HepG2 (cell line): Measurements from ENCODE around the gene SLC23A2. TPM values are rescaled to one million over a fixed set of nuclear protein-coding genes. Genes with fewer than 3 reads are reported as not detected.

Experiments
- ARNT2 ChIP-seq: sonication (generic); formaldehyde crosslinking; IDR thresholded peaks from 2 replicates; pipeline ENCODE4 v1.8.0; 2022; ENCODE audit warnings: mild to moderate bottlenecking, low read depth, missing genetic modification reagents, moderate library complexity
- BCL6 ChIP-seq: IDR thresholded peaks from 2 replicates; pipeline ENCODE4 v1.6.1; 2016; ENCODE audit warnings: missing genetic modification reagents, missing compliant biosample characterization
- CENPBD1 ChIP-seq: sonication (generic); formaldehyde crosslinking; IDR thresholded peaks from 2 replicates; pipeline ENCODE4 v1.8.0; 2022; ENCODE audit warnings: missing genetic modification reagents, low read depth, mild to moderate bottlenecking, borderline replicate concordance
- HOXD1 ChIP-seq: sonication (generic); formaldehyde crosslinking; IDR thresholded peaks from 2 replicates; pipeline ENCODE4 v1.5.0; 2020; ENCODE audit warnings: missing genetic modification reagents
- JDP2 ChIP-seq: sonication (generic); formaldehyde crosslinking; IDR thresholded peaks from 2 replicates; pipeline ENCODE4 v1.8.1; 2022; ENCODE audit warnings: missing genetic modification reagents, borderline replicate concordance
- KAT8 ChIP-seq: IDR thresholded peaks from 2 replicates; pipeline ENCODE4 v1.6.1; 2016; ENCODE audit warnings: missing genetic modification reagents, missing compliant biosample characterization
- NCOA5 ChIP-seq: sonication (generic); formaldehyde crosslinking; IDR thresholded peaks from 2 replicates; pipeline ENCODE4 v1.4.0; 2020; ENCODE audit warnings: missing genetic modification reagents
- NR2C2 ChIP-seq: sonication (generic); formaldehyde crosslinking; IDR thresholded peaks from 2 replicates; pipeline ENCODE4 v1.4.0; 2020; ENCODE audit warnings: missing genetic modification reagents, mild to moderate bottlenecking, moderate library complexity, borderline replicate concordance
- PHF5A ChIP-seq: IDR thresholded peaks from one replicate; pipeline ENCODE4 v1.6.1; 2018; ENCODE audit warnings: low read depth, missing genetic modification reagents; ENCODE audit not compliant: unreplicated experiment
- REST ChIP-seq, 2 experiments: IDR thresholded peaks; 2 replicates each; pipeline ENCODE4 v1.6.1; 2011 to 2012; ENCODE audit warnings: low read length in 2 of 2, borderline replicate concordance in 1 of 2, low read depth in 1 of 2, mild to moderate bottlenecking in 1 of 2, moderate library complexity in 1 of 2
- REXO4 ChIP-seq: sonication (generic); formaldehyde crosslinking; IDR thresholded peaks from 2 replicates; pipeline ENCODE4 v1.8.0; 2022; ENCODE audit warnings: missing genetic modification reagents, mild to moderate bottlenecking, borderline replicate concordance
- RFX1 ChIP-seq: fragments of 450-650 bp; IDR thresholded peaks from 2 replicates; pipeline ENCODE4 v1.6.1; 2017
- RFX3 ChIP-seq: IDR thresholded peaks from 2 replicates; pipeline ENCODE4 v1.6.1; 2016; ENCODE audit warnings: missing biosample characterization, missing genetic modification reagents
- RNF219 ChIP-seq: sonication (generic); formaldehyde crosslinking; IDR thresholded peaks from 2 replicates; pipeline ENCODE4 v1.5.0; 2020; ENCODE audit warnings: mild to moderate bottlenecking, missing genetic modification reagents
- SIX4 ChIP-seq: sonication (generic); formaldehyde crosslinking; IDR thresholded peaks from 2 replicates; pipeline ENCODE4 v1.4.0; 2020; ENCODE audit warnings: missing genetic modification reagents
- SMAD3 ChIP-seq: sonication (generic); formaldehyde crosslinking; IDR thresholded peaks from 2 replicates; pipeline ENCODE4 v1.4.0; 2020; ENCODE audit warnings: missing genetic modification reagents
- SOX5 ChIP-seq: IDR thresholded peaks from 2 replicates; pipeline ENCODE4 v1.6.1; 2016; ENCODE audit warnings: borderline replicate concordance
- TBX3 ChIP-seq: fragments of 450-650 bp; IDR thresholded peaks from 2 replicates; pipeline ENCODE4 v1.6.1; 2017; ENCODE audit warnings: antibody characterized with exemption, mild to moderate bottlenecking, inconsistent platforms, borderline replicate concordance
- ZBTB3 ChIP-seq: sonication (generic); formaldehyde crosslinking; IDR thresholded peaks from 2 replicates; pipeline ENCODE4 v1.4.0; 2020; ENCODE audit warnings: low read depth, mild to moderate bottlenecking, moderate library complexity, missing genetic modification reagents, borderline replicate concordance
- ZBTB34 ChIP-seq: sonication (generic); formaldehyde crosslinking; IDR thresholded peaks from 2 replicates; pipeline ENCODE4 v1.8.0; 2022; ENCODE audit warnings: mild to moderate bottlenecking, missing genetic modification reagents
- ZNF3 ChIP-seq: IDR thresholded peaks from 2 replicates; pipeline ENCODE4 v1.7.0; 2017; ENCODE audit warnings: inconsistent platforms
- ZNF367 ChIP-seq: sonication (generic); formaldehyde crosslinking; IDR thresholded peaks from 2 replicates; pipeline ENCODE4 v1.4.0; 2020; ENCODE audit warnings: missing genetic modification reagents, borderline replicate concordance
- ZNF510 ChIP-seq: sonication (generic); formaldehyde crosslinking; IDR thresholded peaks from 2 replicates; pipeline ENCODE4 v1.4.0; 2020; ENCODE audit warnings: low read depth, mild to moderate bottlenecking, missing genetic modification reagents
- ZNF607 ChIP-seq: sonication (generic); formaldehyde crosslinking; IDR thresholded peaks from 2 replicates; pipeline ENCODE4 v1.5.1; 2020; ENCODE audit warnings: missing genetic modification reagents, mild to moderate bottlenecking, borderline replicate concordance
- ZNF788 ChIP-seq: sonication (generic); formaldehyde crosslinking; IDR thresholded peaks from 2 replicates; pipeline ENCODE4 v1.5.0; 2020; ENCODE audit warnings: mild to moderate bottlenecking, missing genetic modification reagents, borderline replicate concordance
- ZNF850 ChIP-seq: sonication (generic); formaldehyde crosslinking; conservative IDR thresholded peaks from 2 replicates; pipeline ENCODE4 v1.9.0; 2021; ENCODE audit warnings: mild to moderate bottlenecking, missing genetic modification reagents
- polyA plus RNA-seq, 8 experiments: library from polyadenylated mRNA; depleted of rRNA in 3 of 8; stranded (reverse) in 7 of 8; unstranded in 1 of 8; fragments of >200 nt; fragmentation: Illumina TruSeq in 4 of 8; extraction: Trizol in 4 of 8; gene quantifications; 2 replicates each; pipeline versions ENCODE4 v1.2.1 to v1.2.3, GENCODE V29; 2011 to 2016; ENCODE audit warnings: low read depth in 4 of 8, missing spikeins in 1 of 8, mixed read lengths in 1 of 8; ENCODE audit not compliant: insufficient read depth in 1 of 8
- total RNA-seq, 5 experiments: library from RNA; depleted of rRNA; stranded (reverse); fragments of >200 nt; fragmentation: Illumina TruSeq; extraction: Trizol; gene quantifications; 2 replicates each; pipeline ENCODE4 v1.2.3, GENCODE V29; 2016; ENCODE audit warnings: low read depth in 1 of 5

The SLC23A2 gene
- total and polyA plus RNA-seq, 2 of the 13 experiments (the other 11 are each of a cell fraction or from before 2014, with no cell fraction given), result 42.2 to 51.2 TPM

DNA sequence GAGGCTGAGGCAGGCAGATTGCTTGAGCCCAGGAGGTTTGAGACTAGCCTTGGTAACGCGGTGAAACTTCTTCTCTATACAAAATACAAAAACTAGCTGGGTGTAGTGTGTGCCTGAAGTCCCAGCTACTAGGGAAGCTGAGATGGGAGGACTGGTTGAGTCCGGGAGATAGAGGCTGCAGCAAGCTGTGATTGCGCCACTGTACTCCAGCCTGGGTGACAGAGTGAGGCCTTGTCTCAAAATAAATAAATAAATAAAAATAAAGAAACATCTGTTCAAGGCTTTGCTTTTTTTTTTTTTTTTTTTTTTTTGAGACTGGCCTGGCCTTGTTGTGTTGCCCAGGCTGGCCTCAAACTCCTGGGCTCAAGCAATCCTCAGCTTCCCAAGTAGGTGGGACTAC is 23.7 kb upstream of the SLC23A2 start (continued):
- TF ChIP-seq RNF219 (CRISPR knock-in tag) (no peak), NR2C2 (CRISPR knock-in tag) (no peak), SOX5 (CRISPR knock-in tag) (peak; percentile 35; the same call in 1 of the 2 replicates), ZNF510 (no peak), CENPBD1 (CRISPR knock-in tag) (no peak), HOXD1 (no peak), REST (IDR thresholded peaks at IDR 0.05; ENCODE audit: borderline replicate concordance in 1 of 2, low read depth in 1 of 2, low read length in 2 of 2) (no peak), PHF5A (CRISPR knock-in tag) (no peak), ZNF850 (CRISPR knock-in tag) (no peak), RFX3 (CRISPR knock-in tag) (no peak), NCOA5 (CRISPR knock-in tag) (no peak), REXO4 (CRISPR knock-in tag) (no peak), KAT8 (CRISPR knock-in tag) (peak; percentile 41; the same call in 1 of the 2 replicates), ZNF788 (CRISPR knock-in tag) (no peak), TBX3 (no peak), SIX4 (CRISPR knock-in tag) (no peak), ZBTB3 (CRISPR knock-in tag) (no peak), SMAD3 (CRISPR knock-in tag) (0 out of 2 replicates have a peak, but pooled peaks have one; percentile 24), ZNF3 (no peak), ZNF367 (CRISPR knock-in tag) (no peak), RFX1 (no peak), ZNF607 (CRISPR knock-in tag) (no peak), JDP2 (CRISPR knock-in tag) (no peak), BCL6 (CRISPR knock-in tag) (no peak), ZBTB34 (no peak), ARNT2 (CRISPR knock-in tag) (no peak)
